B cell (primary cell): ENCODE measurements around the gene ESYT2. TPM values are rescaled to one million over a fixed set of nuclear protein-coding genes. Genes with fewer than 3 reads are reported as not detected.

Experiments used
- ATAC-seq: fragments of 200-7000 bp; cut with Tn5 transposase; one replicate; pipeline ENCODE4 v1.10.0; 2021; ENCODE audit warnings: low read depth, mild to moderate bottlenecking, moderate number of reproducible peaks, moderate library complexity
- CTCF ChIA-PET: fragments of 350-600 bp; sonication (Branson Sonifier 250); formaldehyde crosslinking; loops from one replicate; lab custom pipeline; 2021; ENCODE audit warnings: antibody characterized with exemption, inconsistent platforms; lab: Charles Lee
- POLR2A ChIA-PET: fragments of 350-600 bp; sonication (Branson Sonifier 250); formaldehyde crosslinking; loops from one replicate; lab custom pipeline; 2021; ENCODE audit warnings: antibody characterized with exemption; lab: Charles Lee
- DNase-seq: peaks from one replicate; pipeline ENCODE4 v3.0.0; 2013
- H2AFZ ChIP-seq: 2 replicates; pipeline ENCODE4 v1.6.1; 2012; ENCODE audit warnings: mild to moderate bottlenecking, low read depth, low read length; ENCODE audit not compliant: insufficient read depth, poor library complexity, severe bottlenecking
- H3K27ac ChIP-seq, 2 donors: 1 replicate in 1 of 2; 2 replicates in 1 of 2; pipeline ENCODE4 v1.5.1; 2012 to 2013; ENCODE audit warnings: low read length in 2 of 2, mild to moderate bottlenecking in 2 of 2, moderate library complexity in 1 of 2
- H3K27me3 ChIP-seq, 4 experiments: fragments of 200-600 bp in 1 of 4; sonication (generic) in 1 of 4; replicated peaks in 1 of 4; 1 replicate in 2 of 4; 2 replicates in 2 of 4; pipeline versions ENCODE4 v1.6.1 to v1.7.0; 2013 to 2016; ENCODE audit warnings: low read length in 3 of 4, mild to moderate bottlenecking in 2 of 4, mixed read lengths in 1 of 4, moderate library complexity in 1 of 4; ENCODE audit not compliant: insufficient read depth in 4 of 4, control insufficient read depth in 3 of 4; ENCODE audit errors: control extremely low read depth in 1 of 4
- H3K36me3 ChIP-seq, 2 experiments: replicated peaks in 1 of 2; 1 replicate in 1 of 2; 2 replicates in 1 of 2; pipeline versions ENCODE4 v1.6.1 to v1.7.1; 2013; ENCODE audit warnings: low read length in 1 of 2; ENCODE audit not compliant: insufficient read depth in 2 of 2, control insufficient read depth in 1 of 2; ENCODE audit errors: control extremely low read depth in 1 of 2, extremely low read depth in 1 of 2
- H3K4me1 ChIP-seq, 2 donors: fragments of 200-600 bp in 1 of 2; sonication (generic) in 1 of 2; 1 replicate in 1 of 2; 2 replicates in 1 of 2; pipeline versions ENCODE4 v1.5.1 to v1.6.1; 2013 to 2017; ENCODE audit warnings: low read length in 2 of 2; ENCODE audit not compliant: control insufficient read depth in 2 of 2, insufficient read depth in 2 of 2
- H3K4me2 ChIP-seq: replicated peaks from 2 replicates; pipeline ENCODE3; 2012; ENCODE audit warnings: mild to moderate bottlenecking, low read depth, low read length; ENCODE audit not compliant: poor library complexity, severe bottlenecking
- H3K4me3 ChIP-seq, 5 experiments: fragments of 200-600 bp in 1 of 5; sonication (generic) in 1 of 5; 1 replicate in 3 of 5; 2 replicates in 2 of 5; pipeline versions ENCODE4 v1.5.1 to v1.7.0; 2011 to 2016; ENCODE audit warnings: low read length in 4 of 5, mild to moderate bottlenecking in 4 of 5, low read depth in 2 of 5, control low read depth in 1 of 5, moderate library complexity in 1 of 5; ENCODE audit not compliant: insufficient read depth in 1 of 5; ENCODE audit errors: control extremely low read depth in 1 of 5, extremely low read depth in 1 of 5
- H3K79me2 ChIP-seq: fragments of 200-600 bp; sonication (generic); one replicate; pipeline ENCODE4 v1.6.0; 2016; ENCODE audit warnings: low read length; ENCODE audit not compliant: control insufficient read depth, insufficient read depth
- H3K9ac ChIP-seq: fragments of 200-600 bp; sonication (generic); 2 replicates; pipeline ENCODE4 v1.6.1; 2017; ENCODE audit warnings: mild to moderate bottlenecking, low read length, moderate library complexity
- H3K9me3 ChIP-seq, 3 donors: one replicate each; pipeline versions ENCODE4 v1.6.1 to v1.7.1; 2013; ENCODE audit warnings: low read length in 2 of 3; ENCODE audit not compliant: control insufficient read depth in 2 of 3, insufficient read depth in 1 of 3; ENCODE audit errors: control extremely low read depth in 1 of 3
- H4K20me1 ChIP-seq: 2 replicates; pipeline ENCODE4 v1.6.0; 2012; ENCODE audit warnings: mild to moderate bottlenecking, low read length; ENCODE audit not compliant: insufficient read depth, control insufficient read depth, poor library complexity, severe bottlenecking
- H3K27ac Mint-ChIP-seq: one replicate; pipeline ENCODE4 v1.8.0; 2021; ENCODE audit warnings: mixed read lengths
- H3K27me3 Mint-ChIP-seq: one replicate; pipeline ENCODE4 v1.8.0; 2021; ENCODE audit warnings: mixed read lengths
- H3K4me1 Mint-ChIP-seq: one replicate; pipeline ENCODE4 v1.8.0; 2021; ENCODE audit warnings: mixed read lengths
- H3K4me3 Mint-ChIP-seq: one replicate; pipeline ENCODE4 v1.8.0; 2021; ENCODE audit warnings: mixed read lengths
- H3K9me3 Mint-ChIP-seq: one replicate; pipeline ENCODE4 v1.8.0; 2022; ENCODE audit warnings: mixed read lengths; ENCODE audit not compliant: insufficient read depth
- EZH2 ChIP-seq: IDR thresholded peaks from 2 replicates; pipeline ENCODE4 v1.6.1; 2012; ENCODE audit warnings: borderline replicate concordance, low read depth, mild to moderate bottlenecking, moderate library complexity, low read length; ENCODE audit not compliant: insufficient read depth, poor library complexity, severe bottlenecking
- WGBS: methylation state at CpG from one replicate; pipeline ENCODE4 v1.1.5; 2013; ENCODE audit warnings: missing lambda C conversion rate; ENCODE audit not compliant: insufficient coverage; 5-methylcytosine and 5-hydroxymethylcytosine counted together
- intact Hi-C: fragments of 100-400 bp; cut with micrococcal nuclease; formaldehyde crosslinking; loops from one replicate; pipeline ENCODE4 v1.10.0; 2022
- polyA plus RNA-seq: library from polyadenylated mRNA; depleted of rRNA; stranded (reverse); fragments of >200 nt; gene quantifications from 2 replicates; pipeline ENCODE4 v1.2.3, GENCODE V29; 2012
- total RNA-seq, 2 donors: library from RNA; stranded (reverse); fragments of 120-200 nt in 1 of 2; gene quantifications; 1 replicate in 1 of 2; 2 replicates in 1 of 2; pipeline versions ENCODE4 v1.2.3 to v1.2.4, GENCODE V29; 2013 to 2022
- TF ChIP-seq, protein P1 (sequence below): fragments of 200-600 bp; IDR thresholded peaks from one replicate; pipeline ENCODE4 v1.8.0; 2022; ENCODE audit warnings: antibody characterized with exemption, mild to moderate bottlenecking

Gene ESYT2
- total and polyA plus RNA-seq, 2 donors (not counting 1 experiment from before 2014, with no cell fraction given): 12.0 to 34.2 TPM

DNA sequence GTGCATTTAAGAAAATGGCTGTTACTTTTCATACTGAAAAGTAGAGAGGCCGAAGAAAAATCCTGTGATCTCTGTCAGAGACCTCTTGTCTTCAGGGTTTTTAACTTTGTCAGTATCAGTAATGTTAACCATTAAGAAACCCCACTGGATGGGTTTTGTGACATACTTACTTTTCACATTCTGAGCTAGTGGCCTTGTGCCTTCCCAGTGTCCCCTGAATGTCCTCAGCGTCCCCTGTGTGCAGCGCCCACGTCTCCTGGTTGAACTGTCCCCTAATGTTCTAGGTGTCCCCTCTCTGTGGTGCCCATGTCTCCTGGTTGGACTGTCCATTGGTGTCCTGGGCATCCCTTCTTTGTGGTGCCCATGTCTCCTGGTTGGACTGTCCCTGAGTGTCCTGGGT, 36.7 kb upstream of the ESYT2 start:
- no peaks in the 10 kb centered on the region for H3K27me3 ChIP-seq
- H2AFZ ChIP-seq: no peak overlapping the region
- Mint-ChIP-seq H3K9me3 (no peaks in the 10 kb centered on the region), H3K4me3 (no peak overlapping the region), H3K4me1 (peaks cover 25% of the 10 kb centered on the region), H3K27me3 (no peaks in the 10 kb centered on the region), H3K27ac (no peak overlapping the region)
- H3K27ac ChIP-seq: no peak overlapping the region
- DNase-seq (no peak), ATAC-seq (no peak)
- ChIA-PET CTCF (interaction anchor here (1.1 kb wide), 1 partner anchor 170 kb away, joined by 3 read pairs; no protein-coding TSS in a partner anchor), POLR2A (no interaction called here)
- H3K4me2 ChIP-seq: no peak overlapping the region
- no peak for TF ChIP-seq EZH2
- TF ChIP-seq, protein P1, sequence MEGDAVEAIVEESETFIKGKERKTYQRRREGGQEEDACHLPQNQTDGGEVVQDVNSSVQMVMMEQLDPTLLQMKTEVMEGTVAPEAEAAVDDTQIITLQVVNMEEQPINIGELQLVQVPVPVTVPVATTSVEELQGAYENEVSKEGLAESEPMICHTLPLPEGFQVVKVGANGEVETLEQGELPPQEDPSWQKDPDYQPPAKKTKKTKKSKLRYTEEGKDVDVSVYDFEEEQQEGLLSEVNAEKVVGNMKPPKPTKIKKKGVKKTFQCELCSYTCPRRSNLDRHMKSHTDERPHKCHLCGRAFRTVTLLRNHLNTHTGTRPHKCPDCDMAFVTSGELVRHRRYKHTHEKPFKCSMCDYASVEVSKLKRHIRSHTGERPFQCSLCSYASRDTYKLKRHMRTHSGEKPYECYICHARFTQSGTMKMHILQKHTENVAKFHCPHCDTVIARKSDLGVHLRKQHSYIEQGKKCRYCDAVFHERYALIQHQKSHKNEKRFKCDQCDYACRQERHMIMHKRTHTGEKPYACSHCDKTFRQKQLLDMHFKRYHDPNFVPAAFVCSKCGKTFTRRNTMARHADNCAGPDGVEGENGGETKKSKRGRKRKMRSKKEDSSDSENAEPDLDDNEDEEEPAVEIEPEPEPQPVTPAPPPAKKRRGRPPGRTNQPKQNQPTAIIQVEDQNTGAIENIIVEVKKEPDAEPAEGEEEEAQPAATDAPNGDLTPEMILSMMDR: no peak
- H4K20me1 ChIP-seq: no peaks in the 10 kb centered on the region
- peaks cover 5 to 9% of the 10 kb centered on the region in 2 donors for H3K4me1 ChIP-seq
- intact Hi-C loops: no loop called here
- H3K4me3 ChIP-seq: no peak overlapping the region
- no peak overlapping the region for H3K9ac ChIP-seq
- H3K9me3 ChIP-seq: no peaks in the 10 kb centered on the region
- peaks cover 0 to 1% of the 10 kb centered on the region in 2 experiments for H3K36me3 ChIP-seq
- 93% methylated on average over 4 of the region's 4 CpGs for WGBS
- H3K79me2 ChIP-seq: peaks cover 19% of the 10 kb centered on the region

DNA sequence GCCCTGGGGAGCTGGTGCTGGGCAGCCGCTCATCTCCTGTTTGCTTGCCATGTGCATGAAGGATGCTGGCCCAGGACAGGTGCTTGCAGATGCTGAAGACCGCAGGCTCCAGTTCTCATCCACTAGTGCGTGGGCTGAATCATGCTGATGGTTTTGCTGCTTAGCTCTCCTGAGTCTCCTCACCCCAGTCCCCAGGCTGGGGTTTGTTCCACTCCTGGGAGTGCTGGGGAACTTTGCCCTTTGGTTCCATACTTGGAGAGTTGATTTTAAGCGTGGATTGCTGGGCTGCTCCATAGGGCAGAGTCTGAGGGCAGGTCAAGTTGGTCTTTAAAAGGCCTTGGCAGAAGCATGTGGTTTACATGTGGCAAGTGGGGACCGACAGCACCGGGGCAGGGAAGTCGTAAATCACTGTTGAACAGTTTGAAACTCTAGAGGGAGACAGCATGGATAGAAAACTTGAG, 36.2 kb upstream of the ESYT2 start:
- no peaks in the 10 kb centered on the region for H3K27me3 Mint-ChIP-seq
- H3K36me3 ChIP-seq: no peaks in the 10 kb centered on the region
- peaks cover 19% of the 10 kb centered on the region for H3K79me2 ChIP-seq
- 48% methylated on average over 7 of the region's 7 CpGs for WGBS
- no peaks in the 10 kb centered on the region for H4K20me1 ChIP-seq
- H3K9ac ChIP-seq: no peak overlapping the region
- H3K9me3 Mint-ChIP-seq: no peaks in the 10 kb centered on the region
- no peak for ATAC-seq
- H3K4me1 ChIP-seq: peaks cover 5 to 9% of the 10 kb centered on the region in 2 donors
- no peak overlapping the region for H3K4me3 Mint-ChIP-seq
- no peaks in the 10 kb centered on the region for H3K27me3 ChIP-seq
- POLR2A ChIA-PET: no interaction called here
- DNase-seq: no peak
- no peak overlapping the region for H3K27ac Mint-ChIP-seq
- peaks cover 25% of the 10 kb centered on the region for H3K4me1 Mint-ChIP-seq
- intact Hi-C loops: no loop called here
- no peak overlapping the region for H3K4me2 ChIP-seq
- H2AFZ ChIP-seq: no peak overlapping the region
- TF ChIP-seq EZH2: no peak
- TF ChIP-seq, protein P1: no peak
- CTCF ChIA-PET: interaction anchor here (1.1 kb wide), 1 partner anchor 169 kb away, joined by 3 read pairs; no protein-coding TSS in a partner anchor
- H3K4me3 ChIP-seq: no peak overlapping the region
- H3K27ac ChIP-seq: no peak overlapping the region
- H3K9me3 ChIP-seq: no peaks in the 10 kb centered on the region
